A549 (cell line): ENCODE results near the gene SMIM9.

Source experiments
- NFE2L2 ChIP-seq: fragments of 150-350 bp; conservative IDR thresholded peaks from 2 replicates; pipeline ENCODE4 v1.6.1; 2014; ENCODE audit warnings: low read length
- RNF2 ChIP-seq: fragments of 200-600 bp; sonication (generic); IDR thresholded peaks from 2 replicates; pipeline ENCODE4 v1.6.1; 2016; ENCODE audit warnings: low read depth, mild to moderate bottlenecking, antibody characterized with exemption, moderate library complexity, borderline replicate concordance
- ZNF302 ChIP-seq: fragments of 250-450 bp; sonication (Bioruptor Pico); IDR thresholded peaks from 2 replicates; pipeline ENCODE4 v1.9.0; 2021; ENCODE audit warnings: inconsistent platforms, mild to moderate bottlenecking, moderate library complexity
- TF ChIP-seq, protein P1 (sequence below): fragments of >200 bp; sonication (Bioruptor Twin); formaldehyde crosslinking; IDR thresholded peaks from 3 replicates; pipeline ENCODE4 v1.5.1; 2016

DNA sequence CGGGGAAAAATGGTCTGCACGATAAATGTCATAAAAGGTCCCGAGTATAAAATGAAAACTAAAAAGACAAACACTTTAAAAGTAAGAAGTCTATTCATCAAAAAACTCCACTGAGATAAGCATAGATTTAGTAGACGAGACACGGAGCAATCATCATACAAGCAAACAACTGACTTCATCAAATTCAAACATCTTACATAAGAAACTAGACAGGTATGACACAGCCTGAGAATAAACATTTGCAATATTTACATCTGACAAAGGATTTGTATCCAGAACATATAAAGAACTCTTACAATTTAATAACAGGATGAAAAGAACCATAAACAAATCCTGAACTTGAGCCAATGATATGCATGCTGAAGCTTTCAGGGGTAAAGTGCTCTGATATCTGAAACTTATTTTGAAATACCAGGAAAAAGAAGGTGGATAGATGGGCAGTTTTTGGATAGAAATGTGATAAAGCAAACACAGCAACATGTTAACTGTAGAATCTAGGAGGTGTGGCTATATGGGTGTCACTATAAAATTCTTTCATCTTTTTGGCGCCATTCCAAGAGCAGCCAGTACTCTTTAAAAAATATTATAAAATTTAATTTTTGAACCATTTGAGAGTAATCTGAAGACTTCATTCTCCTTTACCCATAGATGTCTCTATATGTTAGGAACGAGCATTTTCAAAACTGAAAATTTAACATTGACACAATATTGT, 41.2 kb downstream of the SMIM9 start:
- TF ChIP-seq, protein P1, sequence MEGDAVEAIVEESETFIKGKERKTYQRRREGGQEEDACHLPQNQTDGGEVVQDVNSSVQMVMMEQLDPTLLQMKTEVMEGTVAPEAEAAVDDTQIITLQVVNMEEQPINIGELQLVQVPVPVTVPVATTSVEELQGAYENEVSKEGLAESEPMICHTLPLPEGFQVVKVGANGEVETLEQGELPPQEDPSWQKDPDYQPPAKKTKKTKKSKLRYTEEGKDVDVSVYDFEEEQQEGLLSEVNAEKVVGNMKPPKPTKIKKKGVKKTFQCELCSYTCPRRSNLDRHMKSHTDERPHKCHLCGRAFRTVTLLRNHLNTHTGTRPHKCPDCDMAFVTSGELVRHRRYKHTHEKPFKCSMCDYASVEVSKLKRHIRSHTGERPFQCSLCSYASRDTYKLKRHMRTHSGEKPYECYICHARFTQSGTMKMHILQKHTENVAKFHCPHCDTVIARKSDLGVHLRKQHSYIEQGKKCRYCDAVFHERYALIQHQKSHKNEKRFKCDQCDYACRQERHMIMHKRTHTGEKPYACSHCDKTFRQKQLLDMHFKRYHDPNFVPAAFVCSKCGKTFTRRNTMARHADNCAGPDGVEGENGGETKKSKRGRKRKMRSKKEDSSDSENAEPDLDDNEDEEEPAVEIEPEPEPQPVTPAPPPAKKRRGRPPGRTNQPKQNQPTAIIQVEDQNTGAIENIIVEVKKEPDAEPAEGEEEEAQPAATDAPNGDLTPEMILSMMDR = no peak
- TF ChIP-seq RNF2 (no peak), NFE2L2 (no peak), ZNF302 (CRISPR knock-in tag) (no peak)
